Measurements from ENCODE around the gene PLB1.

- no peak for TF ChIP-seq EZH2 (optimal IDR thresholded peaks at IDR 0.05; ENCODE audit: low read depth, low read length)
- TF ChIP-seq CTCF (IDR thresholded peaks at IDR 0.05; ENCODE audit: low read length), result no peak
- TF ChIP-seq EZH2phosphoT487 (IDR thresholded peaks at IDR 0.05; ENCODE audit: low read length), result no peak
These were observed 137.9 kb downstream of the PLB1 start for GRCh38 chr2:28633746-28634145.

All from MM.1S (cell line).